ENCODE results near the gene PRR18. TPM values are rescaled to one million over a fixed set of nuclear protein-coding genes. Genes with fewer than 3 reads are reported as not detected.

The PRR18 gene
- total and polyA plus RNA-seq, 4 donors = 3.2 to 15.4 (median 9.2) TPM

DNA sequence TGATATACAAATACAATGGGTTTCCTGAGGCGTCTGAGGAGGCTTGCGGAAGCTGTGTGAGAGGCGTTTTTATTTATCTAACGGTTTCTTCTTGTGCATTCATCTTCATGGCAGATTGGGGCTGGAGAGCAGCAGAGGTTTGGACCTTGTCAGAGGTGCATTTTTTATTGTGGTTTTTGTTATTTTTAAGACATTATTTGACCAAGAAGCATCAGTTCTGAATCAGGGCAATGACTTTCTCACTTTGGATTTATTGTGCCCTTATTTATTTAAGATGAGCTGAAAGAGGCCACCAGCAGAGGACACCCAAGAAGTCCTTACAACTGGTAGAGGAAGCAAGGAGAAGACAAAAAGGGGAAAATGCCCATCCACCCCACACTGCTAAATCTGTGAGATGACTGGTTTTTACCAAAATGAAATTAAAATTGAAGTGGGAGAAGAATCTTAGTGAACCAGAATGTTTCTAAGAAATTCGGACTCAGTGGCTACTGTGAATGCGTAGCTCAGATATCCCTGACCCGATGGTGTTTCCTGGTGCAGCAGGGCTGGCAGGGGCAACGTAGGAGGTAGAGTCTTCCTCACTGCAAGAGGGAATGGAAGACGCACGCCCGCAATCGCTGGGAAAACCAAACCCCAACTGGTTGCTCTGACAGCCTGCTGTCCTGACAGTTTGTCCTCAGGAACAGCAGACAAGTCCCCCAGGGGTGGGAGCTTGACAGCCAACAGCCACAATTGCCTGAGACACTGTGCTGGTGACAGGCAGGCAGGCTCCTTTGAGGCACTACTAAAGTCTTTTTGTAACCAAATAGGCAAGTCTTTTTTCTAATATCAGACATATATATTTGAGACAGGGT is 14.2 kb downstream of the PRR18 start:
- Histone ChIP-seq H3K9me3 (ENCODE audit: control insufficient read depth, insufficient read depth, low read length) (no peaks in the 10 kb centered on the region), H3K4me3 (ENCODE audit: low read depth, low read length) (no peak overlapping the region), H3K27me3 (ENCODE audit: control insufficient read depth, insufficient read depth, low read length) (no peaks in the 10 kb centered on the region), H3K4me1 (ENCODE audit: control insufficient read depth, insufficient read depth, low read length) (peaks cover 10% of the 10 kb centered on the region), H3K27ac (ENCODE audit: low read depth, low read length) (no peak overlapping the region), H3K36me3 (ENCODE audit: control insufficient read depth, insufficient read depth, low read length) (no peaks in the 10 kb centered on the region)
- no peak for DNase-seq (ENCODE audit: low read depth in 4 of 6, low spot score in 6 of 6)
- 92% methylated on average over 11 of the region's 12 CpGs for WGBS (ENCODE audit: insufficient coverage)

DNA sequence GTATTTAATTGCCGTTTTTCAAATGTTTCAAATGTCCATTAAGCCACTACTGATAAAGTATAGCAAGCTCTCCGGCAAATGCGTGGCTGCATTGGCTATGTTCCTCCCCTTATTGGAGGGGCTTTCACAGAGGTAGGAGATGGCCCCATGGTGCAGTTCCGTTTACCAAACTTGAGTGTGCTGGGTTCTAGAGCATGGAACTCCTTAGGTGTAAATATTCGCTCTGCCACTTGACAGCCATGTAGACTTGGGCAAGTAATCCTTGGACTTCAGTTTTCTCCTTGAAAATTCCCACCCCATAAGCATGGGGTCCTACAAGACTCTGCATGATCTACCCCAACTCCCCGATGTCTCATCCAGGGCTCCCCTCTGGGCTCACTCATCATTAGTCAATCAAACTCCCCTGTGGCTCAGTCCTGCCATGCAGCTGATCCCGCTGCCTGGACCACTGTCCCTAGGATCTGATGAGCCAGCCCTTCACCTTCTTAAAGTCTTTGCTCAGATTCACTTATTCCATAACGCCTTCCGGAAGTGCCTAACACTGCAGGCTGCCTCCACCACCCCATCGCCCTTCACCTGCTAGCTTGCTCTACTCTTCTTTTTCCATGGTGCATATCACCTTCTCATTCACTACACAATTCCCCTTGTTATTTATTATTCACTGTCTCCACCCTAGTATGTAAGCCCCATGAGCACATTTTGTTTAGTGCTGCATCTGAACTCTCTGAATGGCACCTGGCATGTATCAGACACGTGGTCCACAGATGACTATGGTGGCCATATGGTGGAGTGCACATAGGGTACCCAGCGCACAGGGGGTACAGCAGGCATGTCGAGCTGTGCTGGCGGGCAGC is 18.8 kb downstream of the PRR18 start:
- DNase-seq (ENCODE audit: low read depth in 4 of 6, low spot score in 6 of 6) = no peak
- H3K36me3 ChIP-seq (ENCODE audit: control insufficient read depth, insufficient read depth, low read length) = no peaks in the 10 kb centered on the region
- WGBS (ENCODE audit: insufficient coverage) = 85% methylated on average over 10 of the region's 14 CpGs
- no peaks in the 10 kb centered on the region for H3K9me3 ChIP-seq (ENCODE audit: control insufficient read depth, insufficient read depth, low read length)
- no peaks in the 10 kb centered on the region for H3K27me3 ChIP-seq (ENCODE audit: control insufficient read depth, insufficient read depth, low read length)
- no peak overlapping the region for H3K4me3 ChIP-seq (ENCODE audit: low read depth, low read length)
- peaks cover 11% of the 10 kb centered on the region for H3K4me1 ChIP-seq (ENCODE audit: control insufficient read depth, insufficient read depth, low read length)
- no peak overlapping the region for H3K27ac ChIP-seq (ENCODE audit: low read depth, low read length)

DNA sequence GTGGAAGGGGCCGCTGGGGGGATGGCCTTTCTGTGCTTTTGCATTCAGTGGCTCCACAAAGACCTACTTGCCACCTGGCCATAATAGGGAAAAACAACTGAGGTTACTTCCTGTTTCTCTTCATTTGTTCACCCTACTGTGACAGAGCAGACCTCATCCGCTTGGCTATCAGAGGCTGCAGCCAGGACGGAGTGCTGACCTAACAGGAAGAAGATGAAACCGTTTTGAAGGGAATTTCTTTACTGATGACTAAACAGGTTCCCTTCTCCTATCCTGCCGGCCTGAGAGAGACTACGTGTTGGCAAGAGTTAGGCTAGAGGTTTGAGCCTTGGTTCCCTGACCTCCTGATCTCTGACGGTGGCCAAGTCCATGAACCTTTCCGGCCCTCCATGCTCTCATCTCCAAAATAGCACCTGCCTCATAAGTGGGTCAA is 21.3 kb downstream of the PRR18 start:
- WGBS (ENCODE audit: insufficient coverage) = 80% methylated on average over 4 of the region's 8 CpGs
- H3K27ac ChIP-seq (ENCODE audit: low read depth, low read length) = no peak overlapping the region
- DNase-seq (ENCODE audit: low read depth in 4 of 6, low spot score in 6 of 6) = no peak

DNA sequence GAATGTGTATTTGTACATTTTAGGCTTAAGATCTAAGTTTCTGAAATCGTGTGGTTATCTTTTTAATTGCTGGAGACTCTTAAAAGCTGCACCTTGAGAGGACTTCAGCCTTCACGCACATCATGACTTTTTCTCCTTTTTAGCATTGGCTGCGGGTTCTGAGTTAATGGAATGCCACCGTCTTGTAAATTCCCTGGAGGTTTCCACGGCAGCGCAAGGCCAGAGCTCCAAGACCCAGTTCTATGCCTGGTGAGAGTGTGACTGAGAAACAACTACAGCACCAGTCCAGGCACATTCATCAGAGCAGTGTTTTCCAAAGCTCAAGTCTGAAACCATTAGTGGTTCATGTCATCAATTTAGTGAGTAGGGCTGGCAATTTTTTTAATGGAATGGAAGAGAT is 23.0 kb downstream of the PRR18 start:
- H3K4me1 ChIP-seq (ENCODE audit: control insufficient read depth, insufficient read depth, low read length) = peaks cover 12% of the 10 kb centered on the region
- 50% methylated on average over 1 of the region's 6 CpGs for WGBS (ENCODE audit: insufficient coverage)
- no peaks in the 10 kb centered on the region for H3K9me3 ChIP-seq (ENCODE audit: control insufficient read depth, insufficient read depth, low read length)
- no peaks in the 10 kb centered on the region for H3K36me3 ChIP-seq (ENCODE audit: control insufficient read depth, insufficient read depth, low read length)
- no peak overlapping the region for H3K27ac ChIP-seq (ENCODE audit: low read depth, low read length)
- H3K4me3 ChIP-seq (ENCODE audit: low read depth, low read length) = no peak overlapping the region
- DNase-seq (ENCODE audit: low read depth in 4 of 6, low spot score in 6 of 6) = peak in 2 of 6 donors; percentile 37 to 60
- peaks cover 3% of the 10 kb centered on the region for H3K27me3 ChIP-seq (ENCODE audit: control insufficient read depth, insufficient read depth, low read length)

More for the DNA sequence above, 21.3 kb downstream of the PRR18 start:
- Histone ChIP-seq H3K4me1 (ENCODE audit: control insufficient read depth, insufficient read depth, low read length) (peaks cover 12% of the 10 kb centered on the region), H3K36me3 (ENCODE audit: control insufficient read depth, insufficient read depth, low read length) (no peaks in the 10 kb centered on the region), H3K4me3 (ENCODE audit: low read depth, low read length) (no peak overlapping the region), H3K27me3 (ENCODE audit: control insufficient read depth, insufficient read depth, low read length) (peaks cover under 1% of the 10 kb centered on the region), H3K9me3 (ENCODE audit: control insufficient read depth, insufficient read depth, low read length) (no peaks in the 10 kb centered on the region)

DNA sequence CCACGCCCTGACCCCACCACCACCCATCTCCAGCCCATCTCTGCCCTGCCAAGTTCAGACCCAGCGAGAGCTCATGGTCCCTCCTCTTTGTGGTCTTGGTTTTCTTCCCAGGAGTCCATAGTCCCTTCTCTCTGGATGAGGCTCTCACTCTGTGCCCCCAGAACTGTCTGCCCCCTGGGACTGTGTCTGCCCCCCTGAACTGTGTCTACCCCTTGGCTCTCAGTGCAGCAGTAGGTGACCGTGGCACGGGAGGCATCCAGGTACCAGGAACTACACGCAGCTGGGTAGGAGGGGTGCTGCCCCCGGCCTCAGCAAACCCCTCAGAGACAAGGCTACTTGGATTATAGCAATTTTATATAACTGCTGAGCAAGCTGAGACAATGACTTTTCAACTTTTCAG is 23.6 kb downstream of the PRR18 start:
- H3K4me3 ChIP-seq (ENCODE audit: low read depth, low read length) = no peak overlapping the region
- H3K9me3 ChIP-seq (ENCODE audit: control insufficient read depth, insufficient read depth, low read length) = no peaks in the 10 kb centered on the region
- no peak overlapping the region for H3K27ac ChIP-seq (ENCODE audit: low read depth, low read length)
- DNase-seq (ENCODE audit: low read depth in 4 of 6, low spot score in 6 of 6) = no peak
- WGBS (ENCODE audit: insufficient coverage) = 93% methylated on average over 2 of the region's 6 CpGs
- no peaks in the 10 kb centered on the region for H3K36me3 ChIP-seq (ENCODE audit: control insufficient read depth, insufficient read depth, low read length)
- peaks cover 12% of the 10 kb centered on the region for H3K4me1 ChIP-seq (ENCODE audit: control insufficient read depth, insufficient read depth, low read length)
- peaks cover 3% of the 10 kb centered on the region for H3K27me3 ChIP-seq (ENCODE audit: control insufficient read depth, insufficient read depth, low read length)

DNA sequence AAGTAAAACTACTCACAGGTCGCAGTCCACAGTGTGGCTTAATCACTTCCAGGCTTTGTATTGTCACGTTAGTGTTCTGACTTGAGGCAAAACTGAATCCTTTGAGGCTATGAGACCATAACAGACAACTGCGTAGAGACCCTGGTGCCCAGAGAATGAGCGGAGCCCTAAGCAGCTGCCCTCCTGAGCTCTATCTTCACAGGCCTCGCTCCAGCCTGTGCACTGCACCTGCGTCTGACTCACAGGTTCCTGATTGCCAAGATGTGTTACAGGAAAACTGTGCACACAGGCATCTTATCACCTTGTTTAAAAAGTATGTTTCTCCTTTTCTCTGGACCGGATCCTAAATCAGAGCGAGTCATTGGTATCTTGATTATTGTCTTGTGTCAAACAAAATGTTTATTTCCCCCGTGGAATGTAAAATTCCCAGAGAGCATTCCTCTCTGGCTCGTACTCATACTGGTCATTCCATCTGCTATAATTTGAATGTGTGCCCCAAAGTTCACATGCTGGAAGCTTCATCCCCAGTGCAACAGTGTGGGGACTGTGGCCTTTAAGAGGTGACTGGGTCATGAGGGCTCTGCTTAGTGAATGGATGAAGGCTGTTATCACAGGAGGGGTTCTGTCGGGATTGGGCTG is 25.7 kb downstream of the PRR18 start:
- DNase-seq (ENCODE audit: low read depth in 4 of 6, low spot score in 6 of 6) = no peak
- Histone ChIP-seq H3K27ac (ENCODE audit: low read depth, low read length) (no peak overlapping the region), H3K9me3 (ENCODE audit: control insufficient read depth, insufficient read depth, low read length) (no peaks in the 10 kb centered on the region)

DNA sequence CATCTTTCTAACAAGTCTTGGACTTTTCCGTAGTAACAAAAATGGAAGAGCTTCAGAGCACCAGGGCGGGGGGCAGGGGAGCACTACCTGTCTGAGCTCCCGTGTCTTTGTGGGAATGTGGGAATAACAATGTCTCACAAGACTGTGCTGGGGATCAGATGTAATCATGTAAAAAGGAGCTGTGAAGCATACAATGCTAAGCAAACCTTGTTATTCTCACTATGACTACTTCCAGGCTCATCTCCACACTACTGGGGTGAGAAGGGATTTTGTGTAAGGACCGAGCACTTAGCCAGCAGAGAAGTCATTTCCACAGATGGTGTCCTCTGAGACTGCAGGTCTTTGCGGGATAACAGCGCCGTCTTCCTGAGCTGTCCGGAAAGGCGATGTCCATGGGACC is 27.1 kb downstream of the PRR18 start:
- H3K4me3 ChIP-seq (ENCODE audit: low read depth, low read length) = no peak overlapping the region
- H3K36me3 ChIP-seq (ENCODE audit: control insufficient read depth, insufficient read depth, low read length) = no peaks in the 10 kb centered on the region
- no peak overlapping the region for H3K27ac ChIP-seq (ENCODE audit: low read depth, low read length)
- peaks cover 3% of the 10 kb centered on the region for H3K27me3 ChIP-seq (ENCODE audit: control insufficient read depth, insufficient read depth, low read length)
- peaks cover 26% of the 10 kb centered on the region for H3K4me1 ChIP-seq (ENCODE audit: control insufficient read depth, insufficient read depth, low read length)
- H3K9me3 ChIP-seq (ENCODE audit: control insufficient read depth, insufficient read depth, low read length) = no peaks in the 10 kb centered on the region
- DNase-seq (ENCODE audit: low read depth in 4 of 6, low spot score in 6 of 6) = no peak
- WGBS (ENCODE audit: insufficient coverage) = 97% methylated on average over 8 of the region's 9 CpGs

More for the DNA sequence above, 25.7 kb downstream of the PRR18 start:
- H3K4me3 ChIP-seq (ENCODE audit: low read depth, low read length) = no peak overlapping the region
- H3K27me3 ChIP-seq (ENCODE audit: control insufficient read depth, insufficient read depth, low read length) = peaks cover 3% of the 10 kb centered on the region
- WGBS (ENCODE audit: insufficient coverage) = 86% methylated on average over 7 of the region's 11 CpGs
- no peaks in the 10 kb centered on the region for H3K36me3 ChIP-seq (ENCODE audit: control insufficient read depth, insufficient read depth, low read length)
- H3K4me1 ChIP-seq (ENCODE audit: control insufficient read depth, insufficient read depth, low read length) = peaks cover 16% of the 10 kb centered on the region

DNA sequence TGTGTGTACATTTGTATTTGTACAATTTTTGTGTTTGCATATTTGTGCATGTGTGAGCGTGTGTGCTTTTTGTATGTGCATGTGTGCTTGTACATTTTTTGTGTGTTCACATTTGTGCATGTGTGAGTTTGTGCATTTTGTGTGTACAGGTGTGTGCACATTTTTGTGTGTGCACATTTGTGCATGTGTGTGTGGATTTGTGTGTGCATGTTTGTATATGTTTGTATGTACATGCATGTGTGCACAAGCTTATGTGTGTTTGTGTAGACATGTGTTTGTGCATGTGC is 28.9 kb downstream of the PRR18 start:
- Histone ChIP-seq H3K9me3 (ENCODE audit: control insufficient read depth, insufficient read depth, low read length) (no peaks in the 10 kb centered on the region), H3K27ac (ENCODE audit: low read depth, low read length) (no peak overlapping the region), H3K27me3 (ENCODE audit: control insufficient read depth, insufficient read depth, low read length) (peaks cover 3% of the 10 kb centered on the region), H3K4me3 (ENCODE audit: low read depth, low read length) (no peak overlapping the region), H3K4me1 (ENCODE audit: control insufficient read depth, insufficient read depth, low read length) (peaks cover 28% of the 10 kb centered on the region), H3K36me3 (ENCODE audit: control insufficient read depth, insufficient read depth, low read length) (no peaks in the 10 kb centered on the region)
- DNase-seq (ENCODE audit: low read depth in 4 of 6, low spot score in 6 of 6) = no peak
- WGBS (ENCODE audit: insufficient coverage) = 100% methylated on average over 1 of the region's 1 CpG

DNA sequence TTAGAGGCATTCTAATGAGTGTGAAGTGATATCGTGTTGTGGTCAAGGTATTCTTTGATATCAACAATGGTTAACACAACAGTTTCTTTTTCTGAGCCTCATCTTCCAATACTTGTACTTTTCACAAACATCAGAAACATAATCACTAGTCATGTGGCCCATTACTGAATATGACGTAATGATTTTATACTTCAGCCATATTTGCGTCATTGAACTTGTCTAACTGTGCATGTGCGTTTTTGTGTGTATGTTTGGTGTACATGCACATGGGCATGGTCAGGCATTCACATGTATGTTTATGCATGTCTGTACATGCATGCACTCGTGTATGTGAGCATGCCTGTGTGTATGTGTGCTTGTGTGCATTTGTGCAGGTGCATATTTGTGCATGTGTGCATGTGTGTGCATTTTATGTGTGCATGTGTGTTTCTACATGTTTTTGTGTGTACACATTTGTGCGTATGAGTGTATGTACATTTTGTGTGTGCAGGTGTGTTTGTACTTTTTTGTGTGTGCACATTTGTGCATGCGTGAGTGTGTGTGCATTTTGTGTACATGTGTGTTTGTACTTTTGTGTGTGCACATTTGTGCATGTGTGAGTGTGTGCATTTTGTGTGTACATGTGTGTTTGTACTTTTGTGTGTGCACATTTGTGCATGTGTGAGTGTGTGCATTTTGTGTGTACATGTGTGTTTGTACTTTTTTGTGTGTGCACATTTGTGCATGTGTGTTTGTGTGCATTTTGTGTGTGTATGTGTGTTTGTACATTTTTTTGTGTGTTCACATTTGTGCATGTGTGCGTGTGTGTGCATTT is 29.4 kb downstream of the PRR18 start:
- Histone ChIP-seq H3K36me3 (ENCODE audit: control insufficient read depth, insufficient read depth, low read length) (no peaks in the 10 kb centered on the region), H3K9me3 (ENCODE audit: control insufficient read depth, insufficient read depth, low read length) (no peaks in the 10 kb centered on the region), H3K27me3 (ENCODE audit: control insufficient read depth, insufficient read depth, low read length) (peaks cover 3% of the 10 kb centered on the region), H3K4me3 (ENCODE audit: low read depth, low read length) (no peak overlapping the region), H3K4me1 (ENCODE audit: control insufficient read depth, insufficient read depth, low read length) (peaks cover 24% of the 10 kb centered on the region), H3K27ac (ENCODE audit: low read depth, low read length) (no peak overlapping the region)
- DNase-seq (ENCODE audit: low read depth in 4 of 6, low spot score in 6 of 6) = no peak
- 81% methylated on average over 5 of the region's 8 CpGs for WGBS (ENCODE audit: insufficient coverage)
